Erythroblast (primary cell): ENCODE data around the gene PHLDB1.

Experiments
- GATA1 ChIP-seq: IDR thresholded peaks from 2 replicates; pipeline ENCODE4 v1.6.1; 2011; ENCODE audit warnings: low read depth, mild to moderate bottlenecking, control low read depth, low read length, moderate library complexity
- POLR2A ChIP-seq: IDR thresholded peaks from 2 replicates; pipeline ENCODE4 v1.6.1; 2011; ENCODE audit warnings: mild to moderate bottlenecking, low read length

DNA sequence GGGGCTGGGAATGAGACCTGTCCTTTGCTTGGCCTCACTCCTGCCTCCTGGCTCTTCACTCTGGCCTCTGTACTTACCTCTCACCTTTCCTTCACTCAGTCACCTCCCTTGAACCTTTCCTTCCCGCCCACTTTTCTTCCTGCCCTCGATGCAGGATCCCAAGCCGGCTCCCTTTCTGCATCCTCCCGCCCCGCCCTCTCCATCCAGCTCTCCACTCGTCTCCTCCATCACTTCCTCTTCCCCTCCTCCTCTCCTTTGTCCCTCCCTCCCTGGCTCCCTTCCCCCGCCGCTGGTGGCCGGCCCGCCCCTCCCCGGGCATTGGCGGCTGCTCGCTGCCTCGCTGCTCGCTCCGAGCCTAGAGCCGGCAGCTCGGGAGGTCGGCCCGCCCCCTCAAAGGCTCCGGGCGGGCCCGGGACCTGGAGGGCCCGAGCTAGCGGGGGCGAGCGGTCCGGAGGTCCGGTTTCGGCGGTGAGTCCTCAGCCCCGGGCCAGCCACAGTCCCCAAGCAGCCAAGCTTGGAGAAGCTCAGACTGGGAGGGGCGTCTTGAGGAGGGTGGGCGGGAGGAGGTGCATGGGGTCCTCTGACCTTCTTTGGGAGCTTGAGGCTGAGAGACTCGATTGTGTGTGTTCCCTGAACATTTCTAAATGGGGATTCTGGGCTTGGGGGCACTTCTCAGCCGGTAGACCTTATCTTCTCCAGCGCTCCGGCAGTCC is 13.8 kb downstream of the PHLDB1 start:
- no peak for TF ChIP-seq POLR2A
- no peak for TF ChIP-seq GATA1
